ENCODE data around the gene RASL11A. TPM values are rescaled to one million over a fixed set of nuclear protein-coding genes. Genes with fewer than 3 reads are reported as not detected.

Gene RASL11A
- total and polyA plus RNA-seq, 8 donors, result 3.1 to 31.5 (median 11.6) TPM; not detected in 1

- H3K4me1 ChIP-seq, result peaks cover 13 to 48% (median 39%) of the 10 kb centered on the region in 4 donors
- H3K9me3 ChIP-seq, result no peaks in the 10 kb centered on the region
- intact Hi-C loops (cut with DNase I; ENCODE audit: low total_unique reads), result no loop called here
- WGBS, 5 donors, result 0 to 2% (median 1%) methylated on average over 9 of the region's 9 CpGs
- H3K27ac ChIP-seq, result peak overlapping the region; percentile 83 to 96 (median 95)
- DNase-seq, result no peak
- H3K36me3 ChIP-seq, result peaks cover 0 to 23% (median 17%) of the 10 kb centered on the region in 4 donors
- H3K4me3 ChIP-seq, result peak overlapping the region; percentile 55 to 90 (median 85)
- TF ChIP-seq EP300 (IDR thresholded peaks at IDR 0.05) (no peak), POLR2AphosphoS5 (IDR thresholded peaks at IDR 0.05) (no peak), POLR2A (IDR thresholded peaks at IDR 0.05) (no peak), CTCF (IDR thresholded peaks at IDR 0.05) (no peak)
- no peaks in the 10 kb centered on the region for H3K27me3 ChIP-seq
These were observed 19.8 kb upstream of the RASL11A start for GRCh38 chr13:27250833-27251165.

GRCh38 chr13:27251166-27252091 lies 19.2 kb upstream of the RASL11A start, which contains the start of gene RPL21:
RPL21 (plus strand) TSS chr13:27251558; CDS start chr13:27253777, 2,219 bp downstream.
- intact Hi-C loops (cut with DNase I; ENCODE audit: low total_unique reads), result no loop called here

GRCh38 chr13:27252467-27252866 lies 18.2 kb upstream of the RASL11A start:
- Histone ChIP-seq H3K4me3 (peak overlapping the region; percentile 55 to 90 (median 85)), H3K27me3 (no peaks in the 10 kb centered on the region), H3K4me1 (peaks cover 13 to 60% (median 44%) of the 10 kb centered on the region in 4 donors), H3K27ac (peak overlapping the region in 4 of 5 donors; percentile 83 to 96 (median 96)), H3K9me3 (no peaks in the 10 kb centered on the region), H3K36me3 (peaks cover 16 to 40% (median 34%) of the 10 kb centered on the region in 4 donors)
- TF ChIP-seq CTCF (IDR thresholded peaks at IDR 0.05) (no peak), EP300 (IDR thresholded peaks at IDR 0.05) (no peak), POLR2A (IDR thresholded peaks at IDR 0.05) (no peak), POLR2AphosphoS5 (IDR thresholded peaks at IDR 0.05) (no peak)
- intact Hi-C loops (cut with DNase I; ENCODE audit: low total_unique reads), result no loop called here
- no peak for DNase-seq

More at GRCh38 chr13:27251166-27252091, 19.2 kb upstream of the RASL11A start, which contains the start of gene RPL21:
- 0% methylated on average over 62 to 69 of the region's 69 CpGs for WGBS, 5 donors
- H3K36me3 ChIP-seq, result peaks cover 5 to 29% (median 23%) of the 10 kb centered on the region in 4 donors
- H3K27ac ChIP-seq, result peak within 1 kb of the TSS; percentile 83 to 96 (median 95)
- H3K9me3 ChIP-seq, result no peaks in the 10 kb centered on the region
- DNase-seq, result peak; percentile 96 to 99
- H3K27me3 ChIP-seq, result no peaks in the 10 kb centered on the region
- peaks cover 13 to 54% (median 41%) of the 10 kb centered on the region in 4 donors for H3K4me1 ChIP-seq
- H3K4me3 ChIP-seq, result peak within 1 kb of the TSS; percentile 55 to 90 (median 85)
- TF ChIP-seq CTCF (IDR thresholded peaks at IDR 0.05) (no peak), POLR2AphosphoS5 (IDR thresholded peaks at IDR 0.05) (peak; percentile 92 to 94 (median 93)), EP300 (IDR thresholded peaks at IDR 0.05) (peak; percentile 81), POLR2A (IDR thresholded peaks at IDR 0.05) (peak in 1 of 4 donors; percentile 43)

- DNase-seq, result no peak
- intact Hi-C loops (cut with DNase I; ENCODE audit: low total_unique reads), result no loop called here
- WGBS, 5 donors, result 83 to 96% (median 85%) methylated on average over 3 of the region's 3 CpGs
- H3K4me3 ChIP-seq, result no peak overlapping the region
- peaks cover 22 to 64% (median 59%) of the 10 kb centered on the region in 4 donors for H3K36me3 ChIP-seq
- TF ChIP-seq POLR2AphosphoS5 (IDR thresholded peaks at IDR 0.05) (no peak), EP300 (IDR thresholded peaks at IDR 0.05) (no peak), CTCF (IDR thresholded peaks at IDR 0.05) (no peak), POLR2A (IDR thresholded peaks at IDR 0.05) (no peak)
- H3K4me1 ChIP-seq, result peaks cover 9 to 78% (median 32%) of the 10 kb centered on the region in 4 donors
- no peaks in the 10 kb centered on the region for H3K27me3 ChIP-seq
- H3K27ac ChIP-seq, result no peak overlapping the region
- no peaks in the 10 kb centered on the region for H3K9me3 ChIP-seq
These were observed 13.4 kb upstream of the RASL11A start for GRCh38 chr13:27257233-27257568.

All from stomach (tissue), 9 donors.